ENCODE measurements around the gene XAGE1A. TPM values are rescaled to one million over a fixed set of nuclear protein-coding genes. Genes with fewer than 3 reads are reported as not detected.

Gene XAGE1A
- total RNA-seq, 1 experiment from 2014 or later = not detected

- H3K4me1 ChIP-seq (ENCODE audit: control insufficient read depth, insufficient read depth, low read length) = no peaks in the 10 kb centered on the region
- ChIA-PET POLR2A (no interaction called here), CTCF (no interaction called here)
- no peak overlapping the region for H3K27ac ChIP-seq (ENCODE audit: low read length)
- intact Hi-C loops (cut with micrococcal nuclease; ENCODE audit: unreplicated experiment) = no loop called here
- no peaks in the 10 kb centered on the region for H3K9me3 ChIP-seq (ENCODE audit: control insufficient read depth, insufficient read depth, low read depth, low read length)
- H3K36me3 ChIP-seq (ENCODE audit: control insufficient read depth, insufficient read depth, low read length) = no peaks in the 10 kb centered on the region
- ATAC-seq (no peak), DNase-seq (ENCODE audit: low read depth, low spot score) (no peak)
- H3K4me3 ChIP-seq (ENCODE audit: low read depth in 2 of 2, low read length in 2 of 2) = no peak overlapping the region
- in situ Hi-C loops (cut with HindIII; ENCODE audit: low pct_unique_long_range_greater_than_20kb, low sequenced_read_pairs) = no loop called here
- H3K27me3 ChIP-seq (ENCODE audit: control insufficient read depth, insufficient read depth, low read length) = no peaks in the 10 kb centered on the region
- no peak for TF ChIP-seq TCF7L2 (IDR thresholded peaks at IDR 0.05; ENCODE audit: low read depth, low read length)
- TF ChIP-seq POLR2AphosphoS5 (IDR thresholded peaks at IDR 0.05; ENCODE audit: low read depth, low read length) = no peak
- no peak for TF ChIP-seq SIN3A (IDR thresholded peaks at IDR 0.05; ENCODE audit: borderline replicate concordance, insufficient read depth, low read depth, low read length)
- no peak for TF ChIP-seq REST (IDR thresholded peaks at IDR 0.05; ENCODE audit: insufficient read depth in 1 of 2, low read depth in 2 of 2, low read length in 1 of 2)
- no peak for TF ChIP-seq CTCF (IDR thresholded peaks at IDR 0.05)
- no TSS peak for BruUV-seq (replicated peaks)
Measured at GRCh38 chrX:52504551-52504950, 8.9 kb downstream of the XAGE1A start.

GRCh38 chrX:52507331-52507730 is 11.7 kb downstream of the XAGE1A start:
- POLR2A ChIA-PET = no interaction called here
- no TSS peak for BruUV-seq (replicated peaks)

More at GRCh38 chrX:52507331-52507730, 11.7 kb downstream of the XAGE1A start:
- no peak for ATAC-seq
- CTCF ChIA-PET = no interaction called here
- no peaks in the 10 kb centered on the region for H3K36me3 ChIP-seq (ENCODE audit: control insufficient read depth, insufficient read depth, low read length)
- no peaks in the 10 kb centered on the region for H3K9me3 ChIP-seq (ENCODE audit: control insufficient read depth, insufficient read depth, low read depth, low read length)
- DNase-seq (ENCODE audit: low read depth, low spot score) = no peak
- TF ChIP-seq SIN3A (IDR thresholded peaks at IDR 0.05; ENCODE audit: borderline replicate concordance, insufficient read depth, low read depth, low read length) (no peak), POLR2AphosphoS5 (IDR thresholded peaks at IDR 0.05; ENCODE audit: low read depth, low read length) (no peak), CTCF (IDR thresholded peaks at IDR 0.05) (no peak), REST (IDR thresholded peaks at IDR 0.05; ENCODE audit: insufficient read depth in 1 of 2, low read depth in 2 of 2, low read length in 1 of 2) (no peak), TCF7L2 (IDR thresholded peaks at IDR 0.05; ENCODE audit: low read depth, low read length) (no peak)
- no peak overlapping the region for H3K4me3 ChIP-seq (ENCODE audit: low read depth in 2 of 2, low read length in 2 of 2)
- no peaks in the 10 kb centered on the region for H3K4me1 ChIP-seq (ENCODE audit: control insufficient read depth, insufficient read depth, low read length)
- intact Hi-C loops (cut with micrococcal nuclease; ENCODE audit: unreplicated experiment) (no loop called here), in situ Hi-C loops (cut with HindIII; ENCODE audit: low pct_unique_long_range_greater_than_20kb, low sequenced_read_pairs) (no loop called here)
- no peak overlapping the region for H3K27ac ChIP-seq (ENCODE audit: low read length)
- no peaks in the 10 kb centered on the region for H3K27me3 ChIP-seq (ENCODE audit: control insufficient read depth, insufficient read depth, low read length)
